Esophagus muscularis mucosa (tissue), 3 donors: ENCODE data around the gene SMC2.

ENCODE experiments used
- POLR2A ChIP-seq: fragments of 450-650 bp; IDR thresholded peaks from one replicate; pipeline ENCODE4 v1.6.1; 2017; ENCODE audit warnings: antibody characterized with exemption, moderate library complexity, mild to moderate bottlenecking, low read depth
- TF ChIP-seq, protein P1 (sequence below), 3 experiments: fragments of 200-600 bp in 2 of 3; fragments of 450-650 bp in 1 of 3; sonication (generic) in 2 of 3; IDR thresholded peaks; one replicate each; pipeline ENCODE4 v1.5.1; 2017 to 2019; ENCODE audit warnings: antibody characterized with exemption in 3 of 3, mild to moderate bottlenecking in 2 of 3, moderate library complexity in 1 of 3

DNA sequence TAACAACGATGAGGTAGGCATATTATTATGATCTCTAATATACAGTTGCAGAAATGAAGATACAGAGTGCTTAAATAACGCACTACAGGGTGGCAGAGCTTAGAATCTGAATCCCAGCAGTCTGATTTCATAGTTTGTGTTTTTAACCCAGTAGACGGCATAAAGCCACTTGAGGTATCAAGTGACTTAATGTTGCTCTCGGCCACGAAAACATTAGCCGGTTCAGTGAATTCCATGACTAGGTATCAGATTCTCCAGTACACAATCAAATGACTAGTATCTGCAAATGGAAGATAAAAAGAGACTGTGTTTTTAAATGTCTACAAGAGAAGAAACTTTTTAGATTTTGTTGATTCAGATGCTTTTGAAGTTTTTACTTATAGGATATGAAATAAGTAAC is 24.8 kb downstream of the SMC2 start:
- TF ChIP-seq, protein P1, sequence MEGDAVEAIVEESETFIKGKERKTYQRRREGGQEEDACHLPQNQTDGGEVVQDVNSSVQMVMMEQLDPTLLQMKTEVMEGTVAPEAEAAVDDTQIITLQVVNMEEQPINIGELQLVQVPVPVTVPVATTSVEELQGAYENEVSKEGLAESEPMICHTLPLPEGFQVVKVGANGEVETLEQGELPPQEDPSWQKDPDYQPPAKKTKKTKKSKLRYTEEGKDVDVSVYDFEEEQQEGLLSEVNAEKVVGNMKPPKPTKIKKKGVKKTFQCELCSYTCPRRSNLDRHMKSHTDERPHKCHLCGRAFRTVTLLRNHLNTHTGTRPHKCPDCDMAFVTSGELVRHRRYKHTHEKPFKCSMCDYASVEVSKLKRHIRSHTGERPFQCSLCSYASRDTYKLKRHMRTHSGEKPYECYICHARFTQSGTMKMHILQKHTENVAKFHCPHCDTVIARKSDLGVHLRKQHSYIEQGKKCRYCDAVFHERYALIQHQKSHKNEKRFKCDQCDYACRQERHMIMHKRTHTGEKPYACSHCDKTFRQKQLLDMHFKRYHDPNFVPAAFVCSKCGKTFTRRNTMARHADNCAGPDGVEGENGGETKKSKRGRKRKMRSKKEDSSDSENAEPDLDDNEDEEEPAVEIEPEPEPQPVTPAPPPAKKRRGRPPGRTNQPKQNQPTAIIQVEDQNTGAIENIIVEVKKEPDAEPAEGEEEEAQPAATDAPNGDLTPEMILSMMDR (IDR thresholded peaks at IDR 0.05), result no peak
- TF ChIP-seq POLR2A, result no peak
